ENCODE measurements around the gene NEK6. TPM values are rescaled to one million over a fixed set of nuclear protein-coding genes. Genes with fewer than 3 reads are reported as not detected.

Gene NEK6
- total and polyA plus RNA-seq, 10 of the 15 experiments (the other 5 are each of a cell fraction or from before 2014, with no cell fraction given) = 31.3 to 161 (median 89.2) TPM

GRCh38 chr9:124302921-124303320, 45.2 kb downstream of the NEK6 start (continued):
- TF ChIP-seq ELK1 (IDR thresholded peaks at IDR 0.05; ENCODE audit: low read depth, low read length) (no peak), CHD1 (IDR thresholded peaks at IDR 0.05; ENCODE audit: low read depth, low read length) (no peak), ZNF24 (IDR thresholded peaks at IDR 0.05) (no peak), RAD21 (IDR thresholded peaks at IDR 0.05; ENCODE audit: insufficient read depth, low read depth, low read length) (no peak), IRF4 (IDR thresholded peaks at IDR 0.05; ENCODE audit: low read depth, low read length) (no peak), NR2F1 (conservative IDR thresholded peaks at IDR 0.05) (no peak), NFYB (IDR thresholded peaks at IDR 0.05; ENCODE audit: insufficient read depth, low read depth, low read length) (no peak), CBX3 (IDR thresholded peaks at IDR 0.05; ENCODE audit: borderline replicate concordance, low read depth) (no peak), RELB (IDR thresholded peaks at IDR 0.05; ENCODE audit: low read depth) (no peak), USF1 (IDR thresholded peaks at IDR 0.05; ENCODE audit: borderline replicate concordance, extremely low read length, insufficient read depth, low read depth, low read length) (no peak)

Measured in GM12878 (cell line).